ENCODE measurements around the gene CRHBP. TPM values are rescaled to one million over a fixed set of nuclear protein-coding genes. Genes with fewer than 3 reads are reported as not detected.
"Not testable (repeated sequence)": the region's sequence is repeated elsewhere in the genome, so short reads cannot be mapped to it uniquely, and the experiment has no call there.

Gene CRHBP
- total and polyA plus RNA-seq, 9 of the 15 experiments (the other 6 are each of a cell fraction or from before 2014, with no cell fraction given): not detected

DNA sequence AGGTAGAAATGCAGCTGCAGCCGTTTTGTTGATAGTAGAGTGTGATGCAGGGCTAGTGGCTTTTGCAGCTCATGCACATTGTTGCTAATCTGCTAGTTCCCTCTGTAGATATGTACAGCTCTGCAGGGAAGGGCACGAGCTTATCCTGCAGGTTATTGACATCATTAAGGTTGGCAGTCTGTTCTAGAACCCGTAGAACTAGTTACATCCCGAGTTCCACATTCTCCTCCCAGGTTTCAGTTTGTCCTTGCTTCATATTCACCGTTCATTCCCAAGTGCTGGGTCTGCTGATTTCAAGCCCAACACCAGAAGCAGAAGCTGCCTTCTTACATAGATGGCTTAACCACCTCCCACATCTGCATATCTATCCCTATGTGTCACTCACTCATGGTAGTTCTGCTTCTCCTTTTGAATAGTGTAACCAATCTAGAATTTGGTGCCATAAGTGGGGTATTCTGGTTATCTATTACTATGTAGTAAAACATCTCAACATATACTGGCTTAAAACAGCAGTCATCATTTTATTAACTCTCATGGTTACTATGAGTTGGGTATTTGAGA is 38.1 kb downstream of the CRHBP start:
- ChIA-PET CTCF (ENCODE audit: low intra/inter-chr PET ratio) (no interaction called here), POLR2A (no interaction called here)
- no peak overlapping the region for H3K27ac ChIP-seq (ENCODE audit: extremely low read depth, low read depth, low read length)
- whole genome bisulfite sequencing (ENCODE audit: insufficient coverage, low coverage, missing lambda C conversion rate): 1% methylated on average over 5 of the region's 5 CpGs
- no peaks in the 10 kb centered on the region for H4K20me1 ChIP-seq (replicated peaks; ENCODE audit: control insufficient read depth, insufficient read depth, low read length)
- H3K4me1 ChIP-seq (replicated peaks in 1 of 2; ENCODE audit: control insufficient read depth in 2 of 2, insufficient read depth in 2 of 2, low read length in 2 of 2): peaks cover 0 to 7% of the 10 kb centered on the region in 2 experiments; a peak in 2 of 5 replicates
- no peaks in the 10 kb centered on the region for H3K36me3 ChIP-seq (ENCODE audit: control insufficient read depth, insufficient read depth, low read length)
- H3K9me1 ChIP-seq (ENCODE audit: control insufficient read depth, insufficient read depth, low read length): no peaks in the 10 kb centered on the region
- TF ChIP-seq BMI1 (IDR thresholded peaks at IDR 0.05; ENCODE audit: low read length): no peak
- TF ChIP-seq KLF1 (tag; IDR thresholded peaks at IDR 0.05): no peak
- TF ChIP-seq ZBTB8A (IDR thresholded peaks at IDR 0.05; ENCODE audit: partially characterized antibody): no peak
- TF ChIP-seq, protein P1, sequence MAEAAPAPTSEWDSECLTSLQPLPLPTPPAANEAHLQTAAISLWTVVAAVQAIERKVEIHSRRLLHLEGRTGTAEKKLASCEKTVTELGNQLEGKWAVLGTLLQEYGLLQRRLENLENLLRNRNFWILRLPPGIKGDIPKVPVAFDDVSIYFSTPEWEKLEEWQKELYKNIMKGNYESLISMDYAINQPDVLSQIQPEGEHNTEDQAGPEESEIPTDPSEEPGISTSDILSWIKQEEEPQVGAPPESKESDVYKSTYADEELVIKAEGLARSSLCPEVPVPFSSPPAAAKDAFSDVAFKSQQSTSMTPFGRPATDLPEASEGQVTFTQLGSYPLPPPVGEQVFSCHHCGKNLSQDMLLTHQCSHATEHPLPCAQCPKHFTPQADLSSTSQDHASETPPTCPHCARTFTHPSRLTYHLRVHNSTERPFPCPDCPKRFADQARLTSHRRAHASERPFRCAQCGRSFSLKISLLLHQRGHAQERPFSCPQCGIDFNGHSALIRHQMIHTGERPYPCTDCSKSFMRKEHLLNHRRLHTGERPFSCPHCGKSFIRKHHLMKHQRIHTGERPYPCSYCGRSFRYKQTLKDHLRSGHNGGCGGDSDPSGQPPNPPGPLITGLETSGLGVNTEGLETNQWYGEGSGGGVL (CRISPR knock-in tag; IDR thresholded peaks at IDR 0.05): no peak
- TF ChIP-seq ZNF644 (tag; IDR thresholded peaks at IDR 0.05; ENCODE audit: low read depth): no peak
- no peak for TF ChIP-seq ZNF79 (CRISPR knock-in tag; IDR thresholded peaks at IDR 0.05; ENCODE audit: low read depth)
- no peak for TF ChIP-seq DPF2 (IDR thresholded peaks at IDR 0.05)
- no peak for TF ChIP-seq YBX1 (IDR thresholded peaks at IDR 0.05)
- TF ChIP-seq, protein P2, sequence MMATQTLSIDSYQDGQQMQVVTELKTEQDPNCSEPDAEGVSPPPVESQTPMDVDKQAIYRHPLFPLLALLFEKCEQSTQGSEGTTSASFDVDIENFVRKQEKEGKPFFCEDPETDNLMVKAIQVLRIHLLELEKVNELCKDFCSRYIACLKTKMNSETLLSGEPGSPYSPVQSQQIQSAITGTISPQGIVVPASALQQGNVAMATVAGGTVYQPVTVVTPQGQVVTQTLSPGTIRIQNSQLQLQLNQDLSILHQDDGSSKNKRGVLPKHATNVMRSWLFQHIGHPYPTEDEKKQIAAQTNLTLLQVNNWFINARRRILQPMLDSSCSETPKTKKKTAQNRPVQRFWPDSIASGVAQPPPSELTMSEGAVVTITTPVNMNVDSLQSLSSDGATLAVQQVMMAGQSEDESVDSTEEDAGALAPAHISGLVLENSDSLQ (IDR thresholded peaks at IDR 0.05): peak; percentile 81
- TF ChIP-seq, protein P3, sequence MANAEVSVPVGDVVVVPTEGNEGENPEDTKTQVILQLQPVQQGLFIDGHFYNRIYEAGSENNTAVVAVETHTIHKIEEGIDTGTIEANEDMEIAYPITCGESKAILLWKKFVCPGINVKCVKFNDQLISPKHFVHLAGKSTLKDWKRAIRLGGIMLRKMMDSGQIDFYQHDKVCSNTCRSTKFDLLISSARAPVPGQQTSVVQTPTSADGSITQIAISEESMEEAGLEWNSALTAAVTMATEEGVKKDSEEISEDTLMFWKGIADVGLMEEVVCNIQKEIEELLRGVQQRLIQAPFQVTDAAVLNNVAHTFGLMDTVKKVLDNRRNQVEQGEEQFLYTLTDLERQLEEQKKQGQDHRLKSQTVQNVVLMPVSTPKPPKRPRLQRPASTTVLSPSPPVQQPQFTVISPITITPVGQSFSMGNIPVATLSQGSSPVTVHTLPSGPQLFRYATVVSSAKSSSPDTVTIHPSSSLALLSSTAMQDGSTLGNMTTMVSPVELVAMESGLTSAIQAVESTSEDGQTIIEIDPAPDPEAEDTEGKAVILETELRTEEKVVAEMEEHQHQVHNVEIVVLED (CRISPR knock-in tag; IDR thresholded peaks at IDR 0.05): no peak
- TF ChIP-seq MEIS2 (IDR thresholded peaks at IDR 0.05; ENCODE audit: partially characterized antibody): peak; percentile 37
- no peaks in the 10 kb centered on the region for H3K79me2 ChIP-seq (ENCODE audit: control insufficient read depth, insufficient read depth, low read length)
- no peak for FAIRE-seq
- H3K4me2 ChIP-seq (ENCODE audit: insufficient read depth, low read length): no peak overlapping the region
- intact Hi-C loops (cut with micrococcal nuclease): no loop called here
- H3K9ac ChIP-seq (ENCODE audit: insufficient read depth in 1 of 2, low read depth in 2 of 2, low read length in 2 of 2): no peak overlapping the region
- H2AFZ ChIP-seq (ENCODE audit: low read depth, low read length): no peak overlapping the region
- no peak for DNase-seq (ENCODE audit: extremely low read depth in 1 of 4, low spot score in 3 of 4)
- H3K4me3 ChIP-seq: no peak overlapping the region
- H3K9me3 ChIP-seq (replicated peaks; ENCODE audit: control insufficient read depth, insufficient read depth, low read depth, low read length): no peaks in the 10 kb centered on the region
- H3K27me3 ChIP-seq (ENCODE audit: control insufficient read depth in 2 of 2, insufficient read depth in 2 of 2, low read length in 2 of 2): peaks cover 3 to 4% of the 10 kb centered on the region in 2 experiments; a peak in 2 of 5 replicates
- no TSS peak for BruUV-seq (replicated peaks)
- no peak for ATAC-seq
- in situ Hi-C loops (cut with MboI): no loop called here

DNA sequence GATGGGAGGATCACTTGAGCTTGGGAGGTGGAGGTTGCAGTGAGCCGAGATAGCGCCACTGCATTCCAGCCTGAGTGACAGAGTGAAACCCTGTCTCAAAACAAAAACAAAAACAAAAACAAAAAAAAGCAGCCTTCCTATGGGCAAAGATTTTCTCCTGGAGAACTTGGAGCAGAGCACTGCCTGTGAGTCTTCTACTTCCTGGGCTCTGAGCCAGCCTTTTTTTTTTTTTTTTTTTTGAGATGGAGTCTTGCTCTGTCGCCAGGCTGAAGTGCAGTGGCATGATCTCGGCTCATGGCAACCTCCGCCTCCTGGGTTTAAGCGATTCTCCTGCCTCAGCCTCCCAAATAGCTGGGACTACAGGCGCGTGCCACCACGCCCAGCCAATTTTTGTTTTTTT is 40.6 kb downstream of the CRHBP start:
- H3K36me3 ChIP-seq (ENCODE audit: control insufficient read depth, insufficient read depth, low read length); H3K4me1 ChIP-seq (replicated peaks in 1 of 2; ENCODE audit: control insufficient read depth in 2 of 2, insufficient read depth in 2 of 2, low read length in 2 of 2); FAIRE-seq; H3K9me3 ChIP-seq (replicated peaks; ENCODE audit: control insufficient read depth, insufficient read depth, low read depth, low read length); CTCF ChIA-PET (ENCODE audit: low intra/inter-chr PET ratio); H4K20me1 ChIP-seq (replicated peaks; ENCODE audit: control insufficient read depth, insufficient read depth, low read length); in situ Hi-C loops (cut with MboI); H2AFZ ChIP-seq (ENCODE audit: low read depth, low read length); POLR2A ChIA-PET; ATAC-seq; H3K79me2 ChIP-seq (ENCODE audit: control insufficient read depth, insufficient read depth, low read length); H3K4me2 ChIP-seq (ENCODE audit: insufficient read depth, low read length); H3K4me3 ChIP-seq; H3K9ac ChIP-seq (ENCODE audit: insufficient read depth in 1 of 2, low read depth in 2 of 2, low read length in 2 of 2); H3K9me1 ChIP-seq (ENCODE audit: control insufficient read depth, insufficient read depth, low read length); DNase-seq (ENCODE audit: extremely low read depth in 1 of 4, low spot score in 3 of 4); H3K27ac ChIP-seq (ENCODE audit: extremely low read depth, low read depth, low read length); H3K27me3 ChIP-seq (ENCODE audit: control insufficient read depth in 2 of 2, insufficient read depth in 2 of 2, low read length in 2 of 2); BruUV-seq (replicated peaks); intact Hi-C loops (cut with micrococcal nuclease): not testable (repeated sequence)
- 29% methylated on average over 9 of the region's 9 CpGs for WGBS (ENCODE audit: insufficient coverage, low coverage, missing lambda C conversion rate)

Measured in K562 (cell line).